B cell (primary cell): ENCODE measurements around the gene RNF39. TPM values are rescaled to one million over a fixed set of nuclear protein-coding genes. Genes with fewer than 3 reads are reported as not detected.

ENCODE experiments used
- ATAC-seq: fragments of 200-7000 bp; cut with Tn5 transposase; one replicate; pipeline ENCODE4 v1.10.0; 2021; ENCODE audit warnings: low read depth, mild to moderate bottlenecking, moderate number of reproducible peaks, moderate library complexity
- CTCF ChIA-PET: fragments of 350-600 bp; sonication (Branson Sonifier 250); formaldehyde crosslinking; loops from one replicate; lab custom pipeline; 2021; ENCODE audit warnings: antibody characterized with exemption, inconsistent platforms; lab: Charles Lee
- POLR2A ChIA-PET: fragments of 350-600 bp; sonication (Branson Sonifier 250); formaldehyde crosslinking; loops from one replicate; lab custom pipeline; 2021; ENCODE audit warnings: antibody characterized with exemption; lab: Charles Lee
- DNase-seq: peaks from one replicate; pipeline ENCODE4 v3.0.0; 2013
- H2AFZ ChIP-seq: 2 replicates; pipeline ENCODE4 v1.6.1; 2012; ENCODE audit warnings: mild to moderate bottlenecking, low read depth, low read length; ENCODE audit not compliant: insufficient read depth, poor library complexity, severe bottlenecking
- H3K27ac ChIP-seq, 2 donors: 1 replicate in 1 of 2; 2 replicates in 1 of 2; pipeline ENCODE4 v1.5.1; 2012 to 2013; ENCODE audit warnings: low read length in 2 of 2, mild to moderate bottlenecking in 2 of 2, moderate library complexity in 1 of 2
- H3K27me3 ChIP-seq, 4 experiments: fragments of 200-600 bp in 1 of 4; sonication (generic) in 1 of 4; replicated peaks in 1 of 4; 1 replicate in 2 of 4; 2 replicates in 2 of 4; pipeline versions ENCODE4 v1.6.1 to v1.7.0; 2013 to 2016; ENCODE audit warnings: low read length in 3 of 4, mild to moderate bottlenecking in 2 of 4, mixed read lengths in 1 of 4, moderate library complexity in 1 of 4; ENCODE audit not compliant: insufficient read depth in 4 of 4, control insufficient read depth in 3 of 4; ENCODE audit errors: control extremely low read depth in 1 of 4
- H3K36me3 ChIP-seq, 2 experiments: replicated peaks in 1 of 2; 1 replicate in 1 of 2; 2 replicates in 1 of 2; pipeline versions ENCODE4 v1.6.1 to v1.7.1; 2013; ENCODE audit warnings: low read length in 1 of 2; ENCODE audit not compliant: insufficient read depth in 2 of 2, control insufficient read depth in 1 of 2; ENCODE audit errors: control extremely low read depth in 1 of 2, extremely low read depth in 1 of 2
- H3K4me1 ChIP-seq, 2 donors: fragments of 200-600 bp in 1 of 2; sonication (generic) in 1 of 2; 1 replicate in 1 of 2; 2 replicates in 1 of 2; pipeline versions ENCODE4 v1.5.1 to v1.6.1; 2013 to 2017; ENCODE audit warnings: low read length in 2 of 2; ENCODE audit not compliant: control insufficient read depth in 2 of 2, insufficient read depth in 2 of 2
- H3K4me2 ChIP-seq: replicated peaks from 2 replicates; pipeline ENCODE3; 2012; ENCODE audit warnings: mild to moderate bottlenecking, low read depth, low read length; ENCODE audit not compliant: poor library complexity, severe bottlenecking
- H3K4me3 ChIP-seq, 5 experiments: fragments of 200-600 bp in 1 of 5; sonication (generic) in 1 of 5; 1 replicate in 3 of 5; 2 replicates in 2 of 5; pipeline versions ENCODE4 v1.5.1 to v1.7.0; 2011 to 2016; ENCODE audit warnings: low read length in 4 of 5, mild to moderate bottlenecking in 4 of 5, low read depth in 2 of 5, control low read depth in 1 of 5, moderate library complexity in 1 of 5; ENCODE audit not compliant: insufficient read depth in 1 of 5; ENCODE audit errors: control extremely low read depth in 1 of 5, extremely low read depth in 1 of 5
- H3K79me2 ChIP-seq: fragments of 200-600 bp; sonication (generic); one replicate; pipeline ENCODE4 v1.6.0; 2016; ENCODE audit warnings: low read length; ENCODE audit not compliant: control insufficient read depth, insufficient read depth
- H3K9ac ChIP-seq: fragments of 200-600 bp; sonication (generic); 2 replicates; pipeline ENCODE4 v1.6.1; 2017; ENCODE audit warnings: mild to moderate bottlenecking, low read length, moderate library complexity
- H3K9me3 ChIP-seq, 3 donors: one replicate each; pipeline versions ENCODE4 v1.6.1 to v1.7.1; 2013; ENCODE audit warnings: low read length in 2 of 3; ENCODE audit not compliant: control insufficient read depth in 2 of 3, insufficient read depth in 1 of 3; ENCODE audit errors: control extremely low read depth in 1 of 3
- H4K20me1 ChIP-seq: 2 replicates; pipeline ENCODE4 v1.6.0; 2012; ENCODE audit warnings: mild to moderate bottlenecking, low read length; ENCODE audit not compliant: insufficient read depth, control insufficient read depth, poor library complexity, severe bottlenecking
- H3K27ac Mint-ChIP-seq: one replicate; pipeline ENCODE4 v1.8.0; 2021; ENCODE audit warnings: mixed read lengths
- H3K27me3 Mint-ChIP-seq: one replicate; pipeline ENCODE4 v1.8.0; 2021; ENCODE audit warnings: mixed read lengths
- H3K4me1 Mint-ChIP-seq: one replicate; pipeline ENCODE4 v1.8.0; 2021; ENCODE audit warnings: mixed read lengths
- H3K4me3 Mint-ChIP-seq: one replicate; pipeline ENCODE4 v1.8.0; 2021; ENCODE audit warnings: mixed read lengths
- H3K9me3 Mint-ChIP-seq: one replicate; pipeline ENCODE4 v1.8.0; 2022; ENCODE audit warnings: mixed read lengths; ENCODE audit not compliant: insufficient read depth
- CTCF ChIP-seq: fragments of 200-600 bp; IDR thresholded peaks from one replicate; pipeline ENCODE4 v1.8.0; 2022; ENCODE audit warnings: antibody characterized with exemption, mild to moderate bottlenecking
- EZH2 ChIP-seq: IDR thresholded peaks from 2 replicates; pipeline ENCODE4 v1.6.1; 2012; ENCODE audit warnings: borderline replicate concordance, low read depth, mild to moderate bottlenecking, moderate library complexity, low read length; ENCODE audit not compliant: insufficient read depth, poor library complexity, severe bottlenecking
- WGBS: methylation state at CpG from one replicate; pipeline ENCODE4 v1.1.5; 2013; ENCODE audit warnings: missing lambda C conversion rate; ENCODE audit not compliant: insufficient coverage; 5-methylcytosine and 5-hydroxymethylcytosine counted together
- intact Hi-C: fragments of 100-400 bp; cut with micrococcal nuclease; formaldehyde crosslinking; loops from one replicate; pipeline ENCODE4 v1.10.0; 2022
- polyA plus RNA-seq: library from polyadenylated mRNA; depleted of rRNA; stranded (reverse); fragments of >200 nt; gene quantifications from 2 replicates; pipeline ENCODE4 v1.2.3, GENCODE V29; 2012
- total RNA-seq, 2 donors: library from RNA; stranded (reverse); fragments of 120-200 nt in 1 of 2; gene quantifications; 1 replicate in 1 of 2; 2 replicates in 1 of 2; pipeline versions ENCODE4 v1.2.3 to v1.2.4, GENCODE V29; 2013 to 2022

The RNF39 gene
- total and polyA plus RNA-seq, 2 donors (not counting 1 experiment from before 2014, with no cell fraction given) = not detected

- Histone ChIP-seq H3K79me2 (no peaks in the 10 kb centered on the region), H3K27ac (no peak within 1 kb of the TSS), H3K4me2 (no peak within 1 kb of the TSS), H3K4me1 (peaks cover 0 to 7% of the 10 kb centered on the region in 2 donors), H3K4me3 (no peak within 1 kb of the TSS), H3K9me3 (no peaks in the 10 kb centered on the region), H3K27me3 (peaks cover 0 to 23% (median 11%) of the 10 kb centered on the region in 4 experiments), H3K36me3 (no peaks in the 10 kb centered on the region), H4K20me1 (no peaks in the 10 kb centered on the region), H2AFZ (no peak within 1 kb of the TSS), H3K9ac (no peak within 1 kb of the TSS)
- ATAC-seq = no peak
- CTCF ChIA-PET = interaction anchor here (1.2 kb wide), 1 partner anchor 266 kb away, joined by 3 read pairs; no protein-coding TSS in a partner anchor
- POLR2A ChIA-PET = no interaction called here
- DNase-seq = no peak
- no peak within 1 kb of the TSS for H3K4me3 Mint-ChIP-seq
- peaks cover 52% of the 10 kb centered on the region for H3K27me3 Mint-ChIP-seq
- H3K9me3 Mint-ChIP-seq = no peaks in the 10 kb centered on the region
- 46% methylated on average over 2 of the region's 3 CpGs for WGBS
- H3K4me1 Mint-ChIP-seq = no peaks in the 10 kb centered on the region
- intact Hi-C loops = no loop called here
- no peak for TF ChIP-seq EZH2
- TF ChIP-seq CTCF = no peak
- no peak within 1 kb of the TSS for H3K27ac Mint-ChIP-seq
These were observed 37.6 kb upstream of the RNF39 start, which contains the start of gene TRIM31 for GRCh38 chr6:30113003-30113759. TRIM31 (minus strand) TSS chr6:30113090; CDS start chr6:30112805, 285 bp downstream.

- Histone ChIP-seq H3K4me1 (peaks cover 0 to 7% of the 10 kb centered on the region in 2 donors), H3K79me2 (no peaks in the 10 kb centered on the region), H3K27ac (no peak overlapping the region), H3K36me3 (no peaks in the 10 kb centered on the region), H3K4me3 (no peak overlapping the region), H4K20me1 (no peaks in the 10 kb centered on the region), H3K9ac (no peak overlapping the region), H3K9me3 (no peaks in the 10 kb centered on the region), H3K4me2 (no peak overlapping the region), H2AFZ (no peak overlapping the region), H3K27me3 (peaks cover 0 to 21% (median 11%) of the 10 kb centered on the region in 4 experiments)
- ATAC-seq (no peak), DNase-seq (no peak)
- Mint-ChIP-seq H3K4me3 (no peak overlapping the region), H3K9me3 (no peaks in the 10 kb centered on the region), H3K4me1 (no peaks in the 10 kb centered on the region), H3K27ac (no peak overlapping the region), H3K27me3 (peaks cover 54% of the 10 kb centered on the region)
- ChIA-PET POLR2A (no interaction called here), CTCF (interaction anchor here (0.9 to 1.2 kb wide), 3 partner anchors 9 to 265 kb away, joined by 3 to 5 read pairs (median 4); no protein-coding TSS in a partner anchor)
- WGBS = 72% methylated on average over 10 of the region's 10 CpGs
- intact Hi-C loops = no loop called here
- TF ChIP-seq CTCF = no peak
- TF ChIP-seq EZH2 = no peak
These were observed 36.9 kb upstream of the RNF39 start for GRCh38 chr6:30112402-30112994.
